Duodenal mucosa (tissue), 2 donors: ENCODE results near the gene RNF180.

Source experiments
- H3K27ac ChIP-seq: one replicate; pipeline ENCODE4 v1.7.0; 2013; ENCODE audit warnings: low read depth, low read length
- H3K27me3 ChIP-seq, 2 donors: one replicate each; pipeline ENCODE4 v1.7.0; 2013; ENCODE audit warnings: low read length in 2 of 2, control low read depth in 1 of 2; ENCODE audit not compliant: insufficient read depth in 2 of 2, control insufficient read depth in 1 of 2
- H3K36me3 ChIP-seq, 2 donors: one replicate each; pipeline ENCODE4 v1.7.0; 2013; ENCODE audit warnings: low read length in 2 of 2, control low read depth in 1 of 2; ENCODE audit not compliant: insufficient read depth in 2 of 2, control insufficient read depth in 1 of 2
- H3K4me1 ChIP-seq, 2 donors: one replicate each; pipeline ENCODE4 v1.7.0; 2013; ENCODE audit warnings: low read length in 2 of 2, control low read depth in 1 of 2; ENCODE audit not compliant: insufficient read depth in 2 of 2, control insufficient read depth in 1 of 2
- H3K4me3 ChIP-seq, 2 donors: one replicate each; pipeline ENCODE4 v1.7.0; 2013; ENCODE audit warnings: low read length in 2 of 2, low read depth in 1 of 2
- H3K9ac ChIP-seq, 2 donors: one replicate each; pipeline ENCODE4 v1.7.0; 2013; ENCODE audit warnings: low read length in 2 of 2, low read depth in 1 of 2
- H3K9me3 ChIP-seq, 2 donors: one replicate each; pipeline ENCODE4 v1.7.0; 2013; ENCODE audit warnings: low read length in 2 of 2, control low read depth in 1 of 2; ENCODE audit not compliant: control insufficient read depth in 1 of 2

RNF180 gene

GRCh38 chr5:64165500-64166200 is at the start of gene RNF180:
RNF180 (plus strand) TSS chr5:64165843; CDS start chr5:64200808, 34,965 bp downstream.
- Histone ChIP-seq H3K4me1 (peaks cover 3 to 7% of the 10 kb centered on the region in 2 donors), H3K9me3 (no peaks in the 10 kb centered on the region), H3K27me3 (peaks cover 0 to 16% of the 10 kb centered on the region in 2 donors), H3K36me3 (no peaks in the 10 kb centered on the region), H3K4me3 (peak within 1 kb of the TSS; percentile 63 to 80), H3K27ac (peak within 1 kb of the TSS; percentile 34), H3K9ac (peak within 1 kb of the TSS; percentile 44 to 64)

GRCh38 chr5:64125521-64125920 is 40.1 kb upstream of the RNF180 start:
- H3K27ac ChIP-seq, result no peak overlapping the region
- H3K4me1 ChIP-seq, result no peaks in the 10 kb centered on the region
- no peaks in the 10 kb centered on the region for H3K9me3 ChIP-seq
- no peaks in the 10 kb centered on the region for H3K36me3 ChIP-seq
- H3K27me3 ChIP-seq, result no peaks in the 10 kb centered on the region
- H3K4me3 ChIP-seq, result no peak overlapping the region
- no peak overlapping the region for H3K9ac ChIP-seq

- Histone ChIP-seq H3K27ac (no peak overlapping the region), H3K4me3 (no peak overlapping the region), H3K36me3 (no peaks in the 10 kb centered on the region), H3K4me1 (no peaks in the 10 kb centered on the region), H3K9me3 (no peaks in the 10 kb centered on the region), H3K9ac (no peak overlapping the region), H3K27me3 (no peaks in the 10 kb centered on the region)
These were observed 39.4 kb upstream of the RNF180 start for GRCh38 chr5:64126202-64126741.

- Histone ChIP-seq H3K9me3 (no peaks in the 10 kb centered on the region), H3K27me3 (no peaks in the 10 kb centered on the region), H3K36me3 (no peaks in the 10 kb centered on the region), H3K9ac (no peak overlapping the region), H3K4me1 (no peaks in the 10 kb centered on the region), H3K4me3 (no peak overlapping the region), H3K27ac (no peak overlapping the region)
These were observed 25.6 kb upstream of the RNF180 start for GRCh38 chr5:64140018-64140417.

GRCh38 chr5:64144425-64145215 is 21.0 kb upstream of the RNF180 start:
- Histone ChIP-seq H3K27me3 (no peaks in the 10 kb centered on the region), H3K27ac (no peak overlapping the region), H3K4me1 (no peaks in the 10 kb centered on the region), H3K9me3 (no peaks in the 10 kb centered on the region), H3K9ac (no peak overlapping the region), H3K4me3 (no peak overlapping the region), H3K36me3 (no peaks in the 10 kb centered on the region)

GRCh38 chr5:64145216-64145895 is 20.3 kb upstream of the RNF180 start:
- H3K27ac ChIP-seq, result no peak overlapping the region
- no peaks in the 10 kb centered on the region for H3K4me1 ChIP-seq
- H3K4me3 ChIP-seq, result no peak overlapping the region
- H3K9me3 ChIP-seq, result no peaks in the 10 kb centered on the region
- no peaks in the 10 kb centered on the region for H3K27me3 ChIP-seq
- H3K9ac ChIP-seq, result no peak overlapping the region
- H3K36me3 ChIP-seq, result no peaks in the 10 kb centered on the region

- H3K27ac ChIP-seq, result no peak overlapping the region
- no peaks in the 10 kb centered on the region for H3K4me1 ChIP-seq
- no peak overlapping the region for H3K9ac ChIP-seq
- no peak overlapping the region for H3K4me3 ChIP-seq
- no peaks in the 10 kb centered on the region for H3K9me3 ChIP-seq
- H3K27me3 ChIP-seq, result no peaks in the 10 kb centered on the region
- no peaks in the 10 kb centered on the region for H3K36me3 ChIP-seq
These were observed 18.3 kb upstream of the RNF180 start for GRCh38 chr5:64147379-64147778.

- H3K27ac ChIP-seq, result no peak overlapping the region
- no peaks in the 10 kb centered on the region for H3K27me3 ChIP-seq
- no peaks in the 10 kb centered on the region for H3K36me3 ChIP-seq
- no peak overlapping the region for H3K9ac ChIP-seq
- H3K9me3 ChIP-seq, result no peaks in the 10 kb centered on the region
- no peak overlapping the region for H3K4me3 ChIP-seq
- H3K4me1 ChIP-seq, result no peaks in the 10 kb centered on the region
These were observed 17.7 kb upstream of the RNF180 start for GRCh38 chr5:64147849-64148441.

- no peaks in the 10 kb centered on the region for H3K36me3 ChIP-seq
- H3K27ac ChIP-seq, result no peak overlapping the region
- H3K9ac ChIP-seq, result no peak overlapping the region
- H3K4me1 ChIP-seq, result no peaks in the 10 kb centered on the region
- H3K9me3 ChIP-seq, result peaks cover 0 to 6% of the 10 kb centered on the region in 2 donors
- H3K27me3 ChIP-seq, result no peaks in the 10 kb centered on the region
- no peak overlapping the region for H3K4me3 ChIP-seq
These were observed 16.4 kb upstream of the RNF180 start for GRCh38 chr5:64149268-64149667.
